ENCODE results near the gene RNF141.

RNF141 gene

GRCh38 chr11:10503221-10503620 lies 37.8 kb downstream of the RNF141 start:
- Histone ChIP-seq H3K9me3 (ENCODE audit: control insufficient read depth, insufficient read depth, low read depth, low read length) (no peaks in the 10 kb centered on the region), H3K4me3 (ENCODE audit: low read depth, low read length) (no peak overlapping the region), H3K4me1 (ENCODE audit: control insufficient read depth, insufficient read depth, low read length) (no peaks in the 10 kb centered on the region), H3K36me3 (ENCODE audit: control insufficient read depth in 2 of 2, insufficient read depth in 1 of 2, low read length in 2 of 2) (peaks cover 0 to 13% of the 10 kb centered on the region in 2 experiments; a peak in 1 of 3 replicates), H3K27ac (ENCODE audit: extremely low read depth, low read depth, low read length) (no peak overlapping the region)
- TF ChIP-seq ZNF791 (tag by site-specific recombination; IDR thresholded peaks at IDR 0.05) (no peak), ZNF121 (tag by site-specific recombination; IDR thresholded peaks at IDR 0.05) (no peak), ZNF514 (tag by site-specific recombination; IDR thresholded peaks at IDR 0.05) (no peak), REST (tag by site-specific recombination; IDR thresholded peaks at IDR 0.05) (no peak), ZBTB7A (tag by site-specific recombination; IDR thresholded peaks at IDR 0.05; ENCODE audit: low read depth) (no peak)
- ChIA-PET CTCF (interaction anchor here (0.9 kb wide), 1 partner anchor 90 kb away, joined by 3 read pairs; no protein-coding TSS in a partner anchor), POLR2A (no interaction called here)

GRCh38 chr11:10502770-10503169 lies 38.2 kb downstream of the RNF141 start:
- Histone ChIP-seq H3K4me1 (ENCODE audit: control insufficient read depth, insufficient read depth, low read length) (no peaks in the 10 kb centered on the region), H3K36me3 (ENCODE audit: control insufficient read depth in 2 of 2, insufficient read depth in 1 of 2, low read length in 2 of 2) (peaks cover 0 to 13% of the 10 kb centered on the region in 2 experiments; a peak in 1 of 3 replicates), H3K9me3 (ENCODE audit: control insufficient read depth, insufficient read depth, low read depth, low read length) (no peaks in the 10 kb centered on the region), H3K4me3 (ENCODE audit: low read depth, low read length) (no peak overlapping the region), H3K27ac (ENCODE audit: extremely low read depth, low read depth, low read length) (no peak overlapping the region)
- ChIA-PET CTCF (interaction anchor here (0.9 kb wide), 1 partner anchor 89 kb away, joined by 3 read pairs; no protein-coding TSS in a partner anchor), POLR2A (no interaction called here)
- TF ChIP-seq ZNF707 (tag by site-specific recombination; IDR thresholded peaks at IDR 0.05): no peak
- no peak for TF ChIP-seq ZNF561 (tag by site-specific recombination; IDR thresholded peaks at IDR 0.05; ENCODE audit: borderline replicate concordance)
- no peak for TF ChIP-seq ZNF174 (tag by site-specific recombination; IDR thresholded peaks at IDR 0.05)
- TF ChIP-seq ZNF362 (tag by site-specific recombination; IDR thresholded peaks at IDR 0.05): no peak
- no peak for TF ChIP-seq ZNF239 (tag by site-specific recombination; IDR thresholded peaks at IDR 0.05)
- no peak for TF ChIP-seq ZNF394 (tag by site-specific recombination; IDR thresholded peaks at IDR 0.05; ENCODE audit: borderline replicate concordance)

- Histone ChIP-seq H3K36me3 (ENCODE audit: control insufficient read depth in 2 of 2, insufficient read depth in 1 of 2, low read length in 2 of 2) (peaks cover 0 to 13% of the 10 kb centered on the region in 2 experiments; a peak in 1 of 3 replicates), H3K4me1 (ENCODE audit: control insufficient read depth, insufficient read depth, low read length) (no peaks in the 10 kb centered on the region), H3K9me3 (ENCODE audit: control insufficient read depth, insufficient read depth, low read depth, low read length) (no peaks in the 10 kb centered on the region), H3K4me3 (ENCODE audit: low read depth, low read length) (no peak overlapping the region), H3K27ac (ENCODE audit: extremely low read depth, low read depth, low read length) (no peak overlapping the region)
- CTCF ChIA-PET: no interaction called here
- POLR2A ChIA-PET: no interaction called here
- no peak for TF ChIP-seq ZNF596 (tag by site-specific recombination; IDR thresholded peaks at IDR 0.05)
- no peak for TF ChIP-seq ZSCAN4 (tag by site-specific recombination; IDR thresholded peaks at IDR 0.05)
- TF ChIP-seq HOXA7 (CRISPR knock-in tag; IDR thresholded peaks at IDR 0.05; ENCODE audit: borderline replicate concordance): no peak
- TF ChIP-seq ZNF707 (tag by site-specific recombination; IDR thresholded peaks at IDR 0.05): no peak
- TF ChIP-seq PRDM4 (tag by site-specific recombination; IDR thresholded peaks at IDR 0.05): no peak
- no peak for TF ChIP-seq ZNF266 (tag by site-specific recombination; IDR thresholded peaks at IDR 0.05; ENCODE audit: low read depth)
- no peak for TF ChIP-seq ZNF571 (tag by site-specific recombination; IDR thresholded peaks at IDR 0.05)
- TF ChIP-seq ZNF148 (tag by site-specific recombination; IDR thresholded peaks at IDR 0.05; ENCODE audit: borderline replicate concordance): no peak
- TF ChIP-seq ZFP37 (tag by site-specific recombination; IDR thresholded peaks at IDR 0.05): no peak
- no peak for TF ChIP-seq ZNF140 (tag by site-specific recombination; IDR thresholded peaks at IDR 0.05)
These were observed 38.8 kb downstream of the RNF141 start for GRCh38 chr11:10502065-10502680.
